NCI-H2081 (cell line): ENCODE results near the gene ADM.
A peak's percentile ranks its signal among the peaks of the same experiment; 100 is the strongest.
"Not testable (repeated sequence)": the region's sequence is repeated elsewhere in the genome, so short reads cannot be mapped to it uniquely, and the experiment has no call there.

Experiments
- DNase-seq, 2 experiments: peaks; one replicate each; lab custom pipeline; 2025; lab: John Stamatoyannopoulos, UW

ADM gene, protein sequence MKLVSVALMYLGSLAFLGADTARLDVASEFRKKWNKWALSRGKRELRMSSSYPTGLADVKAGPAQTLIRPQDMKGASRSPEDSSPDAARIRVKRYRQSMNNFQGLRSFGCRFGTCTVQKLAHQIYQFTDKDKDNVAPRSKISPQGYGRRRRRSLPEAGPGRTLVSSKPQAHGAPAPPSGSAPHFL

DNA sequence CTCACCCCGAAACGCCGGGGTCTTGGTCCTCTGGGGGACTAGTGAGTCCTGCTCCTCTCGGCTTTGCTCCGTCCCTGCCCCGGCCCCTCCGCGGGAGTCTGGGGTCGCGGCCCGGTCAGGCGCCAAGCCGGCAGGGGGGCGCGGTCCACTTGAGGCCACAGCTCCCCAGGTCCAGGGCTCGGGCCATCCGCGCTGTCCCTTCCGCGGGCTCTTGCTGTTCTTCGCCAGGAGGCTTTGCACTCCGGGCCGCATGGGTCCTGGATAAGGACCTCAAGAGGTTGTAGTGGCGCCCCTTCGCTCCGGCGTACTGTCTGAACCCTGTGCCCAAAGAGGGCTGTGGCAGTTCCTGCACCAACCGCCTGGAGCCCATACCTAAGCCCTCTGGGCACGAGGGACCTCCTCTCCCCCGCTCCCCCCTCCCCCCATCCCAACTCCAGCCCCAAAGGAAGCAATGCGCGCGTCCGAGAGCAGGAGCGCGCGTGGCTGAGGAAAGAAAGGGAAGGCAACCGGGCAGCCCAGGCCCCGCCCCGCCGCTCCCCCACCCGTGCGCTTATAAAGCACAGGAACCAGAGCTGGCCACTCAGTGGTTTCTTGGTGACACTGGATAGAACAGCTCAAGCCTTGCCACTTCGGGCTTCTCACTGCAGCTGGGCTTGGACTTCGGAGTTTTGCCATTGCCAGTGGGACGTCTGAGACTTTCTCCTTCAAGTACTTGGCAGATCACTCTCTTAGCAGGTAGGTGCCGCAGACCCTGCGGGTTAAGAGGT lies at the start of gene ADM:
ADM (plus strand) TSS at position 579 of the 767 bp plus-strand sequence. CDS start 628 bp downstream, outside the sequence.
- peak; percentile 44 to 63 for DNase-seq

DNA sequence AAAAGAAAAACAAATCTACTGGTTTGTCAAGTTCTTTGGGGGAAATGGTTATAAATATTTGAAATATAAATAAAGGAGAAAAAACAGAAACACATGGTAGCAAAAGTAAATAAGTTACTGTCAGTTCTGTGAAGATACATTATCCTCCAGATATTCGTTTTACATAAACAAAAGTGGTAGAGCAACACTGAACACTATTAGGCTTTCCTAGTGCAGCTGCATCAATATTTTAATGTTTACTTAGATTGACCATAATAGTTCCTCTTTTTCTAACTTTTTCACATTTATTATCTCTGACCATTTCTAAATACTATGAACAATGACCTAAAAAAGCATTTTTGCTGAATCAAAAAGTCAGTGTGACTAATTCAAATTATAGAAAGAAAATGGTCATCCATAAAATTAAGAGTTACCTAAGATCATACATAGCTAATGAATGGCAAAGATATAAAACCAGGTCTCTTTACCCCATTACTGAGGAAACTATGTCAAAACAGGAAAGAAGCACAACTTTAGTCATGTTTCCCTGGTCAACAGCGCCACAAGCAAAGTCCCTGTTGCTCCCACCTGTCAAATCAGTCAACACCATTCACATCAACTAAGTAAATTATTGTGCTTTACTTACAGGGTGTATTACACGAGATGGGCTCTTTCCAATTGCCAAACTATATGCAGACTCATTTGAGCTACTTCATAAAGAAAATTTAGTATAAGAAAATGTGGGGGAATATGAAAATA lies 49.3 kb upstream of the ADM start:
- DNase-seq: peak in 1 of 2 experiments; percentile 30

DNA sequence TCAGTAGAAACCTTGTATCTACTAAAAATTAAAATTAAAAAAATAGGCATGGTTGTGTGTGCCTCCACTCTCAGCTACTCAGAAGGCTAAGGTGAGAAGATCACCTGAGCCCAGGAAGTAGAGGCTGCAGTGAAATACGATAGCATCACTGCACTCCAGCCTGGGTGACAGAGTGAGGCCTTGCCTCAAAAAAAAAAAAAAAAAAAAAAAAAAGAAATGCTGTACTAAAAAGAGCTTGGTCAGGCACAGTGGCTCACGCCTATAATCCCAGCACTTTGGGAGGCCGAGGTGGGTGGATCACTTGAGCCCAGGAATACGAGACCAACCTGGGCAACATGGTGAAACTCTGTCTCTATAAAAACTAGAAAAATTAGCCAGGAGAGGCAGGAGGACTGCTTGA lies 47.4 kb upstream of the ADM start:
- DNase-seq: no peak

DNA sequence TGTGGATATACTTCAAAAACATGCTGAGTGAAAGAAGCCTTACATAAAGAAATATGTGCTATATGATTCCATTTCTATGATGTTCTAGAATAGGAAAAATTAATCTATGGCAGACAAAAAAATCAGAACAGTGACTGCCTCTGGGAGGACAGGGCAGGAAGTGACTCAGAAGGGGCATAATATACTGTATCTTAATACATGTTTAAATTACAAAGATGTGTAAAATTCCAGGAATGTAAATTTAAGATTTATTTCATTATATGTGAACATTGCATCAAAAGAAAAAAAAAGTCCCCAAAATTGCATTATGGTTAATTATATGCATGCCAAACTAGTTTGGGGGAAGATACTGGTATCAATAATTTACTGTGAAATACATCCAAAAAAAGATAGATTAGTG lies 43.1 kb upstream of the ADM start:
- no peak for DNase-seq

DNA sequence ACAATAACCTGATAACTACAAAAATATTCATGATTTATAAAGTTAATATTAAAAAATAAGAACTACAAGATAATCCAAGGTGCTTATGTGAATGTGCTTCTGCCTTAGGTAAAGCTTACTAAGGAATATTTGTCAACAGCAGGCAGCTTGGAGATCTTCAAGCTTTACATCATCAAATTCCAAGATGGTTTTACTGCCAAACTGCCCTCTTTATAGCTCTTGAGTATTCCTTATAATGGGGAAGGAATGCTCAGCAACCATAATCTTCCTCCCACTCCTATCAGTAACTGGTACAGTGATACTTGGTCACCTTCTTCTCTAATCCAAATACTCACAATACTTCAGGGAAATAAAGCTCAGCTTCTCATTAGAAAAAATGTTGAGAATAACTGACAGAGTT lies 40.9 kb upstream of the ADM start:
- no peak for DNase-seq

DNA sequence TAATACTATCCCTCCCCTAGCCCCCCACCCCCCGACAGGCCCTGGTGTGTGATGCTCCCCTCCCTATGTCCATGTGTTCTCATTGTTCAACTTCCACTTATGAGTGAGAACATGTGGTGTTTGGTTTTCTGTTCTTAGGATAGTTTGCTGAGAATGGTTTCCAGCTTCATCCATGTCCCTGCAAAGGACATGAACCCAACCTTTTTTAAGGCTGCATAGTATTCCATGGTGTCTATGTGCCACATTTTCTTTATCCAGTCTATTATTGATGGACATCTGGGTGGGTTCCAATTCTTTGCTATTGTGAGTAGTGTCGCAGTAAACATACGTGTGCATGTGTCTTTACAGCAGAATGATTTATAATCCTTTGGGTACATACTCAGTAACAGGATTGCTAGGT lies 40.2 kb upstream of the ADM start:
- not testable (repeated sequence) for DNase-seq

DNA sequence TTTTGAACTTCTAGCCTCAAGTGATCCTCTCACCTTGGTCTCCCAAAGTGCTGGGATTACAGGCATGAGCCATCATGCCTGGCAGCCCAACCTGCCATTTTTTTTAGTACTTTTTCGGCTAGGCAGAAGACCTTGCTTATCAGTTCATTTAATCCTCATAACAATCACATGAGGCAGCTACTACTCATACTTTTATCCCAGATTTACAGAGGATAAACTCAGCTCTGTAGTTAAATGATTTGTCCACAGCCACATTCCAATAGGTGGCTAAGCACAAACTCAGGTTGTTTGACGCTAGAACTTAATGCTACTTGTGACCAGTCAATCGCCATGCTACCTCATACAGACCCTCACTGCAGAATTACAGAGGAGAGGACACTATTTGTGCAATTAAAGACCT lies 38.9 kb upstream of the ADM start:
- no peak for DNase-seq

DNA sequence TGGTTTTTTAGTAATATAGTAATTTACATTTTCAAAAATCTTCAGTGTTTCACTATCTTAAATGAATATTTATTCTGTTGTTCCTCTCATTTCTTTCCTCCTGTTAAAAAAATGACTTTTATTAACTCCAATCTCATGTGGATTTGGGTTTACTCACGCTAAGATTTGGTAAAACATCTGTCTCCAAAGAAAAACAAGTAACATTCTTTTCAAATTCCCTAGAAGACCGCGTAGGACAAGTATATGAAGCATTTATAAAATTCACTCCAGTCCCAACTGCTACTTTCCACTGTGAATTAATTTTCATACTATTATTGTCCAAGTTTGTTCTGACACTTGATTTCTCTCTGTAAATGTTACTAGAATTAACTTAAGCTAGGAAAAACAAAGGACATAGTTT lies 37.1 kb upstream of the ADM start:
- no peak for DNase-seq

DNA sequence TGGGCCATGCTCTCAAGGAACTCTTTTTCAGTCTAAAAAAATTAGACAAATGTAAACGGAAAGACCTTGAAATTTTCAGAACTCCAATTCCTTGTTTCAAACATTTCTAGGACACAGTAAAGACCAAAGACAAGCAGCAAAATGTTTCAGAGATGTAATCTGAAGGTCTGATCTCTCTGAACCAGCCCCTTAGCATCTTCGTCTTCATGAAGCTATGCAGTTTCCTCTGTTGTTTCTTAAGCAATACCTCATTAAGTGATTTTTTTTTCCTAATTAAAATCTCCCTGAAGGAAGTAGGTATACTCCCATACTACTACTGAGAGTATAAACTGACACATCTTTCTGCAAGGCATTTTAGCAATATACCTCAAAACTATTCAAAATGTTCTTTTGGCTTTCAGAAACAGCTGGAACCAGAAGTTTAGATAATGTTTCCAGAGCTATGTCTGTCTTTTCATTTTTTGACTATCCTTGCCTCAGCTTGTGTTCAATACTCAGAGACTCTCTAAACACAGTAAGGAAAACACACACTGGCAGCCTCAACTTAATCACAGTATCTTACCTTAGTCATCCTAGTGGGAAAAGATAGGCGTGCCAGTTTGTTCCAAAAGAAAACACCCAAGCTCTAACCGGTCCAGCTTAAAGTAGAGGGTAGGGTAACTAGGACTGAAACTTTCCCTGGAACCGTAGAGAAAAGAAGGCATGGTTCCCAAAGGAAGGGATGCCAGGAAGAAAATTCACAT lies 36.0 kb upstream of the ADM start:
- DNase-seq: no peak

DNA sequence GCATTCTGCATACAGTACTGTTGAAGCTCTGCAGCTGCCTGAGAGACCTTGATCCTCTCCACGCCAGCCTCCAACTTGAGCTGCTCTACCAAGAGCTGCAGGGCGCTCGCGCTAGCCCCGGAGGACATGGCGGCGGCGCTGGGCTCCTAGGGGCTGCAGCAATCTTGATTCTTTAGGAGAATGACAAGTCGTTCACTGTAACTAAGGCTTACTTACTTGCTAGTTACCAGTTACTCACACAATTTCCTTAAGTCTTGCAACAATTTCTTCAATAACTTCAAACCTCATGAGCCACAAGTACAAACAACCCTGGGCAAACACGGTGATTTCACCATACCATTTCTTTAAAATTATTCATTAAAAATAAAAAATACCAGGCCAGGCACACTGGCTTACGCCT lies 32.7 kb upstream of the ADM start:
- DNase-seq: no peak

DNA sequence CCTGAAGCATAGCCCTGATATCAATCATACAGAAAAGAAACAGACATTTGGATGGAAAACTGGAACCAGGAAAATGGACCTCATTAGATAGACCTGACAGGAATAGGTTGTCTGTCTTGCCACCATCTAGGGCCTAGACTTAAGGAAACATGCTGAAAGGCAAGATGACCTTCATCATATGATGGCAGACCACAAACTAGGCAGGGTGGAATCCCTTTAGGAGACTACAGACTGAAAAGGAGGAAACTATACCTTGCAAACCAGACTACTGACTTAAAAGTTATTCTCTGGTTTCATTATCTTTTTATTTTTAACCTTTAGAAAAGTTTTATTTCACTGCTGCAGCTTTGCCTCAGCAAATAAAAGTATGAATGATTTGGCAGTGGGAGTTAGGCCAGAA lies 31.1 kb upstream of the ADM start:
- no peak for DNase-seq

DNA sequence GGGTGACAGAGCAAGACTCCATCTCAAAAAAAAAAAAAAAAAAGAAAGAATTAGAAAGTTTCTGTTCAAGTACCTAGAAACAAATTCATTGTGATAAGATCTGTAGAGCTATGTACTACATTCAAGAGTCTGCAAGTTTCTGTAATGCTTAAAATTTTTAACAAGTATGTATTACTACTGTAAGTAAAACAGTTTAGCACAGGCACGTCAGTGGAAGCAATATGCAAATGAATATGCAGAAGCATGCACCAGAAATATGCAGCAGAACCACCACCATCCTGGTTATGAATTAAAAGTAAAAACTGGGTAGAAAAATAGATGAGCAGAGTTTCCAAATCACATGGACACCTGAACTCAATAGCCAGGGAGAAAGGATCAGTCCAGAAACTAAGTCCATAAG lies 30.1 kb upstream of the ADM start:
- no peak for DNase-seq

DNA sequence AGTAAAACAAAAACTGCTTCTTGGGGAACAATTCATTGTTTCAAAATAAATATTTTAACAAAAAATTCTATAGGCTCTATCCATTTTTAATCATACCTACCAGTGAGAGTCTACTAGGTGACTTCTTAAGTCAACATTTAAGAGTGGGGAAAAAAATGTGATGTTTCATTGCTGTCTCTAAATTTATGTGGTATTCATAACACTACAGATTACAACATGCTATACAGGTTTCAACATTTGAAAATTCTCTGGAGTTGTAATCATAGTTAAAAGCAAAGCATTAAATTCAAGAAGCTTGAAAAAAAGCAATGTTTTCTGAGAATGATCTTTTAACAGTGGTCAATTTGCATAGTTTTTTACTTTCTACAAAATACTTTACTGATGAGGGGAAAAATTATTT lies 29.2 kb upstream of the ADM start:
- DNase-seq: no peak

DNA sequence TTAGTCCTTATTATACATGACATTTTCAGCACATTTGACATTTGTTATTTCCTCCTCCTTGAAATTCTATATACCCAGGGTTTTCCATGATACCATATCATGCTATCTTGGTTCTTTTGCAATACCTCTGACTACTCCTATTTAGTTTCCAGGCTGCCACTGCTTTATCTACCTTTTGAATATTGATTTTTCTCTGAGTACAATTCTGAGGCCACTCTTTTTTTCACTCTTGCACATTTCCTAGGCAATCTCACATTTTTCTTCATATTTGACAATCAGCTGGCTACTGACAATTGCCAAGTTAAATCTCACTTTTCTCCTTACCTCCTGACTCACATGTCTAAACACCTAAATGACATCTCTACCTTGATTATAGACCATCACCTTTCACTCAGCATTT lies 22.8 kb upstream of the ADM start:
- DNase-seq: no peak

DNA sequence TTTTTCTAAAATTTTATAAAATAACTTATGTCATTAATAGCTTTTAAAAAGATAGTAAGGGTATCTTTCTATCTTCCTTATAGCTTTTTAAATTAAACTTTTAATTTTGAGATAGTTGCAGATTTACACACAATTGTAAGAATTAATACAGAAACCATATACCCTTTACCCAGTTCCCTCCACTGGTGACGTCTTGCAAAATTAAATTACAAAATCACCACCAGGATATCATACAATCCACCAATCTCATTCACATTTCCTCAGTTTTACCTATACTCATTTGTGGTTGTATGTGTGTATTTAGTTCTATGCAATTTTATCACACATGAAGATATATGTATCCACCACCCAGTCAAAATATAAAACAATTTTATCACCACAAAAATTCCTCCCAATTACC lies 20.9 kb upstream of the ADM start:
- DNase-seq: no peak

DNA sequence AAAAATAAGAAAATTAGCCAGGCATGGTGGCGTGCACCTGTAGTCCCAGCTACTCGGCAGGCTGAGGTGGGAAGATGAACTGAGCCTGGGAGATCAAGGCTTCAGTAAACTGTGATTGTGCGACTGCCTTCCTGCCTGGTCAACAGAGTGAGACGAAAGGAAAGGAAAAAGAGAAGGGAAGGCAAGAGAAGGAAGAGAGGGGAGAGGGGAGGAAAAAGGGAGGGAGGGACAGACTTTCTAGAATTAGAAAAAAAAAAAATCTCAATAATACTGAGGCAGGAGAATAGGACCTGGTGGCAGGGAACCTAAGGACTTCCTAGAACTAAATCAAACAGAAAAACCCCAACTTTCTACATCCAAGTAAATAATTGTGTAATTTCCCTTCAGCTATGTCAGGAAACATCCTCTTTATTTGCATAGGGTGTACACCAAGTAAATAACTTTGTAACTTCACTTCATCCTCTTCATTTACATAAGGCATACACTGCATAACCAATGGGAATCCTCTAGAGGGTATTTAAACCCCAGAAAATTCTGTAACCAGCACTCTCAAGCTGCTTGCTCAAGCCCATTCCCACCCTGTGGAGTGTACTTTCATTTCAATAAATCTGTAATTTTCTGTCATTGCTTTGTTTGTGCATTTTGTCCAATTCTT lies 19.6 kb upstream of the ADM start:
- DNase-seq: no peak

DNA sequence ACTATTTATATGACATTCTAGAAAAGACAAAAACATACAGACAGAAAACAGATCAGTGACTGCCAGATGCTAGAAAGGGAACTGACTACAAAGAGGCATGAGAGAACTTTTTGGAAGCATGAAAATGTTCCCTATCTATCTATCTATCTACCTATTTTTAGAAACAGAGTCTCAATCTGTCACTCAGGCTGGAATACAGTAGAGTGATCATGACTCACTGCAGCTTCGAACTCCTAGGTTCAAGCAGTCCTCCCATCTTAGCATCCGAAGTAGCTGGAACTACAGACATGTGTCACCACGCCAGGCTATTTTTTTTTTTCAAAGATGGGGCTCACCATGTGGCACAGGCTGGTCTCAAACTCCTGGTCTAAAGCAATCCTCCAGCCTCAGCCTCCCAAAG lies 17.7 kb upstream of the ADM start:
- no peak for DNase-seq

DNA sequence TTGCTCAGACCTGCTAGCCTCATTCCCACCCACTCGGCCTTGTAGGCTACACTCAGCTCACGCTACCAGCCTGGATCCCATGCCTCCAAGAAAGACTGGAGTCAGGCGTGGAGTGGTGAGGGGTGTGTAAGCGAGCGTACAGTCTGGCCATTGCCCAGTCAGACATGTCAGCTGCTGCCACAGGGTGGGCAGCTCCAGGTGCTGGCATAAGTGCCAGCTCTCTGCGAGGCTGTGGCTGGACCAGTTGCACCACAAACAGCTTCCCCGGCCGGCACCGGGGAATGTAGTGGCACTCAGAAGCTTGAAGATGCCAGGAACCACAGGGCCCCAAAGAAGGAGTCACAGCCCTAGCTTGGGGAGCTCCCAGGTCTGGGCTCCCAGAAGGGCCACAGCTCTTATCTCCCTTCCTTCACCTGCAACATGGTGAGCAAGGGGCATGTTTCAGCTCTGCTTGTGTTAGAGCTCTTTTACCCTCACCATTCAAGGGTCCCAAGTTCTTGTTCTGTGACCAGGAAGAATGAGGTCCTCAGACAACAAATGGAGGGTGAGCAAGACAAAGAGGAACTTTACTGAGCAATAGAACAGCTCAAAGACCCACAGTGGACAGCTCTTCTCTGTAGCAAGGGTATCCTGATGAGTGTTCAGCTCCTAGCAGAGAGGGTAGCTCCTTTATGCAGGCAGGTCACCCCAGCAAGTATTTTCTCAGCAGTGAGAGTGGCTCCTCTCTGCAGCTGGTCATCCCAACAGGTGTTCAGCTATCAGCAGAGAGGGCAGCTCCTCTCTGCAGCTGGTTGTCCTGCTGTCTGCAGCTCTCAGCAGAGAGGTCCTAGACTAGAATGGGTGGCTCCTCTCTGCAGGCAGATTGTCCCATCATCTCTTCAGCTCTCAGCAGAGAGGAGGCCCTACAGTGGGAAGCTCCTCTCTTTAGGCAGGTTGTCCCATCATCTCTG lies 16.8 kb upstream of the ADM start:
- no peak for DNase-seq

DNA sequence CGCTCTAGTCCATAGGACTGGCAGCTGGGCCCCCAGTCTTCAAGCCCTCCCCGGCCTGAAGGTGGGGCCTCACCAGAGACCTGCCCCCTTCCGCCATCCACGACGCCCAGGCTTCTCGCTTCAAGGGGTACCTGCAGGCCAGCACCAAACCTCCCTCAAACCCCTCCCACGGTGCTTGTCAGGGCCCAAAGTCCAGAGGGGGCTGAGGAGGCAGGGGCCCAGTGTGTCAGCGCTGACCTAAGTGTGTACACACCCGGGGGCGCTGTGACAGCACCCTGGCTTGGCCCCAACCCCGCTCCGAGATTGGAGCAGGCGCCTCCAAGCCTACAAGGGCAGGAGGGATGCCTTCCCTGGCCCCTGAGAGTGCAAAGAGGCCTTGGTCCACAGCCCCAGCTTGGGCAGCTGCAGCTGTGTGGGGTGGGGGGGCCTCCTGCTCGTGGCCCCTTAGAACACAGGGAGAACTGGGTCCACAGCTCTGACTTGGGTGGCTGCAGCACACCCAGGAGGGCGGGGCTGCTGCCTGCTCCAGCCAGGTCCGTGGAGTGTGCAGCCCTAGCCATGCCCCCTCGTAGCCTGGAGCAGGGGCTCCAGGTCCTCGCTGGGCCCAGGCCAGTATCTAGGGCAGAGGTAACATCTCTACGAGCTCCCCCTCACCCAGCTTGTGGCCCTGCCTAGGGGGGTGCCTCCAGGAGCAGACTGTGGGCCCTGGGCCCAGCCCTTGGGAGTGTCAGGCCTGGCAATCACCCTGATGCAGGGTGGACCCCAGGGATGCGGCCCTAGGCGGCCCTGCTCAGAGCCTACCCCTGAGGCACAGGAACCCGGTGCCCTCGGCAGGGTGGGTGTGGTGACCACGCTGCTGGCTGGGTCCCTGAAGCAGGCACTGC lies 15.8 kb upstream of the ADM start:
- no peak for DNase-seq
